SU-DHL-6 (cell line): ENCODE results near the gene ITPR2.

ENCODE experiments used
- H2AFZ ChIP-seq: fragments of 200-600 bp; sonication (generic); 2 replicates; pipeline ENCODE4 v1.6.1; 2014; ENCODE audit warnings: low read depth, mild to moderate bottlenecking, moderate library complexity, mixed read lengths, antibody characterized with exemption, low read length; ENCODE audit not compliant: severe bottlenecking
- H3F3A ChIP-seq: fragments of 200-600 bp; shearing (Covaris generic); 2 replicates; pipeline ENCODE4 v1.6.0; 2016; ENCODE audit warnings: antibody characterized with exemption, mild to moderate bottlenecking; ENCODE audit not compliant: insufficient read depth
- H3K27ac ChIP-seq: fragments of 200-600 bp; sonication (generic); 2 replicates; pipeline ENCODE4 v1.5.1; 2016; ENCODE audit warnings: low read depth, mild to moderate bottlenecking, low read length, moderate library complexity, mixed read lengths
- H3K27me3 ChIP-seq: fragments of 200-600 bp; sonication (generic), shearing (Covaris generic); 2 replicates; pipeline ENCODE4 v1.6.0; 2014; ENCODE audit warnings: mild to moderate bottlenecking, low read length
- H3K36me3 ChIP-seq: fragments of 200-600 bp; sonication (generic); 2 replicates; pipeline ENCODE4 v1.6.1; 2014; ENCODE audit warnings: mild to moderate bottlenecking, low read length, mixed read lengths
- H3K4me2 ChIP-seq: fragments of 300-600, 200-600 bp; shearing (Covaris generic), sonication (generic); 2 replicates; pipeline ENCODE4 v1.6.0; 2014; ENCODE audit warnings: low read length, low read depth, mild to moderate bottlenecking; ENCODE audit not compliant: poor library complexity, severe bottlenecking
- H3K4me3 ChIP-seq: fragments of 200-600 bp; sonication (generic); 2 replicates; pipeline ENCODE4 v1.5.1; 2014; ENCODE audit warnings: antibody characterized with exemption, low read length, mild to moderate bottlenecking, mixed read lengths; ENCODE audit not compliant: insufficient read depth, poor library complexity, severe bottlenecking
- H3K79me2 ChIP-seq: fragments of 200-600 bp; sonication (generic); 2 replicates; pipeline ENCODE4 v1.6.1; 2014; ENCODE audit warnings: mild to moderate bottlenecking, low read length, moderate library complexity; ENCODE audit not compliant: insufficient read depth
- H3K9ac ChIP-seq: fragments of 200-600 bp; sonication (generic); 2 replicates; pipeline ENCODE4 v1.7.0; 2014; ENCODE audit warnings: mild to moderate bottlenecking, low read length
- H3K9me2 ChIP-seq: fragments of 200-600 bp; sonication (generic); replicated peaks from 2 replicates; pipeline ENCODE4 v1.6.1; 2014; ENCODE audit warnings: low read length; ENCODE audit not compliant: insufficient read depth
- H3K9me3 ChIP-seq: fragments of 200-600 bp; sonication (generic); 2 replicates; pipeline ENCODE4 v1.6.1; 2014; ENCODE audit warnings: low read length, mixed read lengths; ENCODE audit not compliant: insufficient read depth
- H4K20me1 ChIP-seq: fragments of 200-600 bp; sonication (generic); 2 replicates; pipeline ENCODE4 v1.6.1; 2014; ENCODE audit warnings: low read depth, mild to moderate bottlenecking, antibody characterized with exemption, low read length, moderate library complexity, mixed read lengths
- EZH2phosphoT487 ChIP-seq: fragments of 200-600 bp; sonication (generic), shearing (Covaris generic); conservative IDR thresholded peaks from 2 replicates; pipeline ENCODE4 v1.6.1; 2018; ENCODE audit warnings: mild to moderate bottlenecking, antibody characterized with exemption, low read length, moderate library complexity, mixed read lengths
- TF ChIP-seq, protein P1 (sequence below): fragments of 200-600 bp; sonication (generic); IDR thresholded peaks from one replicate; pipeline ENCODE4 v1.5.1; 2017; ENCODE audit warnings: antibody characterized with exemption, mild to moderate bottlenecking, low read length, moderate library complexity; ENCODE audit not compliant: insufficient read depth, poor library complexity, severe bottlenecking

Gene ITPR2

DNA sequence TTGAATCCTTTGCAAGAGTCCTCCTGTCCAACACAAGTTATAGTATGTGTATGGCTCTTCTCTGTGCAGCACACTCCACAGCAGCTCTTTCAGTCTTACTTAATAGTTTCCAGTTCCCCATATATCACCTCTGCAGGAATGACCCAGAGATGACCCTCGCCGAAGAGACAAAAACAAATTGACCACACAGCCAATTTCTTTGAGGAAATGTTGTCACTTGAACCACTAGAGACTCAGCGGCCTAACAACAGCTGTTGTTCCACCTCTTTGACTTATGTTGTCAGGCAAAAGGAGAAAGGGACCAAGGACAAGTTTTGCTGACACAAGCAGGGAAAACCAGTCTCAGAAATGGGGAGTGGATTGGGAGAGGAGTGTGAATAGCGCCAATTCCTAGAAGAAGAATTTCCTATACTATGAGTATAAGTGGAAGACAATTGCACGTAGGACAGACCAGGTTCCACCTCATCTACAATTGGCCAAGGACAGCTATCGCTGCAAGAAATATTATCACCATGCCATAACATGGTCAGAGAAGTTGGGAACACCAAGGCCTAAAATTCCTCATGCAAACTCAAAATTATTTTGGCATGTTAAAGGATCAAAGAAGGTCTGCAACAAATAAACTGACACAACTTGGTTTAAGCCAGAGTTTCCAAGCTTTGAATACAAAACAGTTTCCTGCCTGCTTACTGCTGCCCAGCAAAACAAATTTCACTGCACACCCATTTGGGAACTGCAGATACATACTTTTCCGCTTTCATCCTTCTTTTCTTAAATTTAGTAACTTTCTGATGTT is 41.7 kb upstream of the ITPR2 start:
- H3K79me2 ChIP-seq, result no peaks in the 10 kb centered on the region
- H3K9me2 ChIP-seq, result no peaks in the 10 kb centered on the region
- TF ChIP-seq, protein P1, sequence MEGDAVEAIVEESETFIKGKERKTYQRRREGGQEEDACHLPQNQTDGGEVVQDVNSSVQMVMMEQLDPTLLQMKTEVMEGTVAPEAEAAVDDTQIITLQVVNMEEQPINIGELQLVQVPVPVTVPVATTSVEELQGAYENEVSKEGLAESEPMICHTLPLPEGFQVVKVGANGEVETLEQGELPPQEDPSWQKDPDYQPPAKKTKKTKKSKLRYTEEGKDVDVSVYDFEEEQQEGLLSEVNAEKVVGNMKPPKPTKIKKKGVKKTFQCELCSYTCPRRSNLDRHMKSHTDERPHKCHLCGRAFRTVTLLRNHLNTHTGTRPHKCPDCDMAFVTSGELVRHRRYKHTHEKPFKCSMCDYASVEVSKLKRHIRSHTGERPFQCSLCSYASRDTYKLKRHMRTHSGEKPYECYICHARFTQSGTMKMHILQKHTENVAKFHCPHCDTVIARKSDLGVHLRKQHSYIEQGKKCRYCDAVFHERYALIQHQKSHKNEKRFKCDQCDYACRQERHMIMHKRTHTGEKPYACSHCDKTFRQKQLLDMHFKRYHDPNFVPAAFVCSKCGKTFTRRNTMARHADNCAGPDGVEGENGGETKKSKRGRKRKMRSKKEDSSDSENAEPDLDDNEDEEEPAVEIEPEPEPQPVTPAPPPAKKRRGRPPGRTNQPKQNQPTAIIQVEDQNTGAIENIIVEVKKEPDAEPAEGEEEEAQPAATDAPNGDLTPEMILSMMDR, result no peak
- no peak for TF ChIP-seq EZH2phosphoT487
- no peaks in the 10 kb centered on the region for H4K20me1 ChIP-seq
- H3K27me3 ChIP-seq, result no peaks in the 10 kb centered on the region
- H3K4me3 ChIP-seq, result no peak overlapping the region
- H2AFZ ChIP-seq, result no peak overlapping the region
- no peak overlapping the region for H3K27ac ChIP-seq
- no peak overlapping the region for H3K9ac ChIP-seq
- H3F3A ChIP-seq, result no peaks in the 10 kb centered on the region
- H3K4me2 ChIP-seq, result no peak overlapping the region
- no peaks in the 10 kb centered on the region for H3K36me3 ChIP-seq
- no peaks in the 10 kb centered on the region for H3K9me3 ChIP-seq

DNA sequence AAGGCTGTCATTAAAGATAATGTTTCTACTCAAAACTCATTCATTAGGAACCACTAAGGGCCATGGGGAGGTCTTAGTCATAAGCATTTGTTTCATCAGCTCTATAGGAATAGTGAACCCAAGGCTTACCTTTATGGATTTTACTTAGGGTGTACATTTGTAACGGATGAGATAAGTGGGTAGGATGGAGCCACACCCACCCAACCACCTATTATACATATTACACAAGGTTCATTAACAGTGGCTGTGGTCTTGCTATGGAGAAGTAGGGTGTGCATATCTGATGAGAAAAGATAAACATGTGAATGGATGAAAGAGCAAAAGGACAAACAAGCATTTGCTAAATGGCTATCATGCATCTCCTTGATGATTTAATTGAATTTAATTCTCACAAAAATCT is 39.6 kb upstream of the ITPR2 start:
- H3K4me2 ChIP-seq, result no peak overlapping the region
- no peaks in the 10 kb centered on the region for H3F3A ChIP-seq
- H3K9me2 ChIP-seq, result no peaks in the 10 kb centered on the region
- H3K27ac ChIP-seq, result no peak overlapping the region
- no peak overlapping the region for H3K9ac ChIP-seq
- H3K27me3 ChIP-seq, result no peaks in the 10 kb centered on the region
- no peaks in the 10 kb centered on the region for H4K20me1 ChIP-seq
- TF ChIP-seq, protein P1, result no peak
- TF ChIP-seq EZH2phosphoT487, result no peak
- H3K9me3 ChIP-seq, result no peaks in the 10 kb centered on the region
- H2AFZ ChIP-seq, result no peak overlapping the region
- H3K4me3 ChIP-seq, result no peak overlapping the region
- H3K79me2 ChIP-seq, result no peaks in the 10 kb centered on the region
- no peaks in the 10 kb centered on the region for H3K36me3 ChIP-seq

DNA sequence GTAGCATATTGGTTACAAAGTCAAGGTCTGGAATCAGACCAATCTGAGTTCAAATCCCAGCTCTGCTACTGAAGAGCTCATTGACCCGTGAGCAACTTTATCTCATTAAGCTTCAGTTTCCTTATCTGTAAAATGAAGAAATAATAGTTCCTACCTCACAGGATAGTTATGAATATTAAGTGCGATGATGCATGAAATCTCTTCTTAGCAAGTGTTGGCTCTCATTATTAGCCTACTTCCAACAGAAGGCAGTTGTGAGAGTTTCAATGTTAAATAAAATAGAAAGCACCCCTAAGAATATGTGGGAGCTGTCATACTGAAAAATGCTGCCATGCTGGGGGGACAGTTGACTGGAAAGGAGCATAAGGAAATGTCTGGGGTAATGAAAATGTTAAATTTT is 39.0 kb upstream of the ITPR2 start:
- Histone ChIP-seq H3K36me3 (no peaks in the 10 kb centered on the region), H3K9ac (no peak overlapping the region), H2AFZ (no peak overlapping the region), H3K79me2 (no peaks in the 10 kb centered on the region), H3K27me3 (no peaks in the 10 kb centered on the region), H3K4me3 (no peak overlapping the region), H3K9me2 (no peaks in the 10 kb centered on the region), H4K20me1 (no peaks in the 10 kb centered on the region), H3K27ac (no peak overlapping the region), H3F3A (no peaks in the 10 kb centered on the region), H3K9me3 (no peaks in the 10 kb centered on the region), H3K4me2 (no peak overlapping the region)
- TF ChIP-seq, protein P1, result no peak
- no peak for TF ChIP-seq EZH2phosphoT487
